ENCODE results near the gene TBL3.

Gene TBL3

GRCh38 chr16:1946495-1947368 is 25.1 kb upstream of the TBL3 start:
- no peaks in the 10 kb centered on the region for H3K36me3 ChIP-seq (ENCODE audit: control insufficient read depth, insufficient read depth, low read length)
- no peak for TF ChIP-seq CTCF (IDR thresholded peaks at IDR 0.05)
- no peak overlapping the region for H2AFZ ChIP-seq
- H3K79me2 ChIP-seq, result no peaks in the 10 kb centered on the region
- H3K4me3 ChIP-seq (ENCODE audit: low read depth, low read length), result no peak overlapping the region
- no peaks in the 10 kb centered on the region for H3K27me3 ChIP-seq (ENCODE audit: control insufficient read depth, insufficient read depth, low read length)
- peaks cover 6% of the 10 kb centered on the region for H3K4me1 ChIP-seq
- H3K27ac ChIP-seq, result no peak overlapping the region
- no peak overlapping the region for H3K9ac ChIP-seq
- H3K4me2 ChIP-seq (ENCODE audit: low read length), result no peak overlapping the region
- H3K9me3 ChIP-seq (ENCODE audit: control insufficient read depth, low read length), result no peaks in the 10 kb centered on the region

- Histone ChIP-seq H3K4me3 (ENCODE audit: low read depth, low read length) (no peak overlapping the region), H3K79me2 (no peaks in the 10 kb centered on the region), H3K4me2 (ENCODE audit: low read length) (no peak overlapping the region), H3K27ac (no peak overlapping the region), H2AFZ (no peak overlapping the region), H3K36me3 (ENCODE audit: control insufficient read depth, insufficient read depth, low read length) (no peaks in the 10 kb centered on the region), H3K9ac (no peak overlapping the region), H3K9me3 (ENCODE audit: control insufficient read depth, low read length) (no peaks in the 10 kb centered on the region), H3K4me1 (peaks cover 2% of the 10 kb centered on the region), H3K27me3 (ENCODE audit: control insufficient read depth, insufficient read depth, low read length) (no peaks in the 10 kb centered on the region)
- no peak for TF ChIP-seq CTCF (IDR thresholded peaks at IDR 0.05)
Observed at GRCh38 chr16:1947369-1947670, 24.5 kb upstream of the TBL3 start.

- no peak overlapping the region for H2AFZ ChIP-seq
- no peaks in the 10 kb centered on the region for H3K9me3 ChIP-seq (ENCODE audit: control insufficient read depth, low read length)
- no peaks in the 10 kb centered on the region for H3K36me3 ChIP-seq (ENCODE audit: control insufficient read depth, insufficient read depth, low read length)
- no peak overlapping the region for H3K4me2 ChIP-seq (ENCODE audit: low read length)
- TF ChIP-seq CTCF (IDR thresholded peaks at IDR 0.05), result no peak
- no peak overlapping the region for H3K27ac ChIP-seq
- H3K27me3 ChIP-seq (ENCODE audit: control insufficient read depth, insufficient read depth, low read length), result no peaks in the 10 kb centered on the region
- no peak overlapping the region for H3K4me3 ChIP-seq (ENCODE audit: low read depth, low read length)
- no peak overlapping the region for H3K9ac ChIP-seq
- H3K79me2 ChIP-seq, result no peaks in the 10 kb centered on the region
- H3K4me1 ChIP-seq, result no peaks in the 10 kb centered on the region
Observed at GRCh38 chr16:1949507-1949906, 22.3 kb upstream of the TBL3 start.

- no peak overlapping the region for H2AFZ ChIP-seq
- no peaks in the 10 kb centered on the region for H3K27me3 ChIP-seq (ENCODE audit: control insufficient read depth, insufficient read depth, low read length)
- TF ChIP-seq CTCF (IDR thresholded peaks at IDR 0.05), result no peak
- H3K9me3 ChIP-seq (ENCODE audit: control insufficient read depth, low read length), result no peaks in the 10 kb centered on the region
- no peaks in the 10 kb centered on the region for H3K79me2 ChIP-seq
- H3K4me1 ChIP-seq, result no peaks in the 10 kb centered on the region
- H3K36me3 ChIP-seq (ENCODE audit: control insufficient read depth, insufficient read depth, low read length), result no peaks in the 10 kb centered on the region
- no peak overlapping the region for H3K4me2 ChIP-seq (ENCODE audit: low read length)
- H3K27ac ChIP-seq, result no peak overlapping the region
- H3K4me3 ChIP-seq (ENCODE audit: low read depth, low read length), result no peak overlapping the region
- no peak overlapping the region for H3K9ac ChIP-seq
Observed at GRCh38 chr16:1950047-1950446, 21.8 kb upstream of the TBL3 start.

GRCh38 chr16:1950559-1950958 is 21.3 kb upstream of the TBL3 start:
- Histone ChIP-seq H3K79me2 (no peaks in the 10 kb centered on the region), H3K27ac (no peak overlapping the region), H3K9me3 (ENCODE audit: control insufficient read depth, low read length) (no peaks in the 10 kb centered on the region), H3K36me3 (ENCODE audit: control insufficient read depth, insufficient read depth, low read length) (no peaks in the 10 kb centered on the region), H3K4me3 (ENCODE audit: low read depth, low read length) (no peak overlapping the region), H2AFZ (no peak overlapping the region), H3K9ac (no peak overlapping the region), H3K27me3 (ENCODE audit: control insufficient read depth, insufficient read depth, low read length) (no peaks in the 10 kb centered on the region), H3K4me2 (ENCODE audit: low read length) (no peak overlapping the region), H3K4me1 (no peaks in the 10 kb centered on the region)
- TF ChIP-seq CTCF (IDR thresholded peaks at IDR 0.05), result no peak
